ENCODE data around the gene NME8.

NME8 gene

GRCh38 chr7:37825038-37825437 lies 23.4 kb upstream of the NME8 start:
- no peaks in the 10 kb centered on the region for H3K9me3 ChIP-seq (ENCODE audit: insufficient read depth, low read depth, low read length)
- H3K9ac ChIP-seq (ENCODE audit: low read depth, low read length) = no peak overlapping the region
- H3K4me3 ChIP-seq (ENCODE audit: low read length) = no peak overlapping the region
- no peaks in the 10 kb centered on the region for H3K36me3 ChIP-seq (ENCODE audit: insufficient read depth, low read depth, low read length)
- no peak overlapping the region for H3K27ac ChIP-seq (ENCODE audit: low read length)
- no peaks in the 10 kb centered on the region for H3K4me1 ChIP-seq (ENCODE audit: insufficient read depth, low read length)
- H3K27me3 ChIP-seq (ENCODE audit: insufficient read depth, low read length) = no peaks in the 10 kb centered on the region

- Histone ChIP-seq H3K9me3 (ENCODE audit: insufficient read depth, low read depth, low read length) (no peaks in the 10 kb centered on the region), H3K9ac (ENCODE audit: low read depth, low read length) (no peak overlapping the region), H3K4me1 (ENCODE audit: insufficient read depth, low read length) (no peaks in the 10 kb centered on the region), H3K27me3 (ENCODE audit: insufficient read depth, low read length) (no peaks in the 10 kb centered on the region), H3K36me3 (ENCODE audit: insufficient read depth, low read depth, low read length) (no peaks in the 10 kb centered on the region), H3K4me3 (ENCODE audit: low read length) (no peak overlapping the region), H3K27ac (ENCODE audit: low read length) (no peak overlapping the region)
These were observed 21.6 kb upstream of the NME8 start for GRCh38 chr7:37826825-37827224.

GRCh38 chr7:37831244-37831643 lies 17.2 kb upstream of the NME8 start:
- no peaks in the 10 kb centered on the region for H3K36me3 ChIP-seq (ENCODE audit: insufficient read depth, low read depth, low read length)
- no peak overlapping the region for H3K27ac ChIP-seq (ENCODE audit: low read length)
- H3K9me3 ChIP-seq (ENCODE audit: insufficient read depth, low read depth, low read length) = no peaks in the 10 kb centered on the region
- H3K4me3 ChIP-seq (ENCODE audit: low read length) = no peak overlapping the region
- H3K4me1 ChIP-seq (ENCODE audit: insufficient read depth, low read length) = no peaks in the 10 kb centered on the region
- no peak overlapping the region for H3K9ac ChIP-seq (ENCODE audit: low read depth, low read length)
- no peaks in the 10 kb centered on the region for H3K27me3 ChIP-seq (ENCODE audit: insufficient read depth, low read length)

GRCh38 chr7:37832194-37832593 lies 16.2 kb upstream of the NME8 start:
- no peak overlapping the region for H3K9ac ChIP-seq (ENCODE audit: low read depth, low read length)
- H3K27me3 ChIP-seq (ENCODE audit: insufficient read depth, low read length) = no peaks in the 10 kb centered on the region
- no peaks in the 10 kb centered on the region for H3K36me3 ChIP-seq (ENCODE audit: insufficient read depth, low read depth, low read length)
- no peak overlapping the region for H3K27ac ChIP-seq (ENCODE audit: low read length)
- H3K9me3 ChIP-seq (ENCODE audit: insufficient read depth, low read depth, low read length) = no peaks in the 10 kb centered on the region
- H3K4me1 ChIP-seq (ENCODE audit: insufficient read depth, low read length) = no peaks in the 10 kb centered on the region
- H3K4me3 ChIP-seq (ENCODE audit: low read length) = no peak overlapping the region

- no peak overlapping the region for H3K4me3 ChIP-seq (ENCODE audit: low read length)
- no peaks in the 10 kb centered on the region for H3K4me1 ChIP-seq (ENCODE audit: insufficient read depth, low read length)
- no peaks in the 10 kb centered on the region for H3K36me3 ChIP-seq (ENCODE audit: insufficient read depth, low read depth, low read length)
- no peaks in the 10 kb centered on the region for H3K27me3 ChIP-seq (ENCODE audit: insufficient read depth, low read length)
- no peaks in the 10 kb centered on the region for H3K9me3 ChIP-seq (ENCODE audit: insufficient read depth, low read depth, low read length)
- H3K9ac ChIP-seq (ENCODE audit: low read depth, low read length) = no peak overlapping the region
- H3K27ac ChIP-seq (ENCODE audit: low read length) = no peak overlapping the region
These were observed 15.1 kb upstream of the NME8 start for GRCh38 chr7:37833107-37833817.

GRCh38 chr7:37833818-37834146 lies 14.6 kb upstream of the NME8 start:
- H3K9ac ChIP-seq (ENCODE audit: low read depth, low read length) = no peak overlapping the region
- H3K4me3 ChIP-seq (ENCODE audit: low read length) = no peak overlapping the region
- H3K27ac ChIP-seq (ENCODE audit: low read length) = no peak overlapping the region
- no peaks in the 10 kb centered on the region for H3K27me3 ChIP-seq (ENCODE audit: insufficient read depth, low read length)
- H3K9me3 ChIP-seq (ENCODE audit: insufficient read depth, low read depth, low read length) = no peaks in the 10 kb centered on the region
- H3K36me3 ChIP-seq (ENCODE audit: insufficient read depth, low read depth, low read length) = no peaks in the 10 kb centered on the region
- H3K4me1 ChIP-seq (ENCODE audit: insufficient read depth, low read length) = no peaks in the 10 kb centered on the region

- H3K9ac ChIP-seq (ENCODE audit: low read depth, low read length) = no peak overlapping the region
- H3K4me1 ChIP-seq (ENCODE audit: insufficient read depth, low read length) = no peaks in the 10 kb centered on the region
- no peaks in the 10 kb centered on the region for H3K9me3 ChIP-seq (ENCODE audit: insufficient read depth, low read depth, low read length)
- no peak overlapping the region for H3K4me3 ChIP-seq (ENCODE audit: low read length)
- H3K27me3 ChIP-seq (ENCODE audit: insufficient read depth, low read length) = no peaks in the 10 kb centered on the region
- H3K27ac ChIP-seq (ENCODE audit: low read length) = no peak overlapping the region
- no peaks in the 10 kb centered on the region for H3K36me3 ChIP-seq (ENCODE audit: insufficient read depth, low read depth, low read length)
These were observed 5.1 kb downstream of the NME8 start for GRCh38 chr7:37853468-37853867.

- no peaks in the 10 kb centered on the region for H3K27me3 ChIP-seq (ENCODE audit: insufficient read depth, low read length)
- no peaks in the 10 kb centered on the region for H3K4me1 ChIP-seq (ENCODE audit: insufficient read depth, low read length)
- no peak overlapping the region for H3K27ac ChIP-seq (ENCODE audit: low read length)
- H3K4me3 ChIP-seq (ENCODE audit: low read length) = no peak overlapping the region
- H3K36me3 ChIP-seq (ENCODE audit: insufficient read depth, low read depth, low read length) = no peaks in the 10 kb centered on the region
- H3K9ac ChIP-seq (ENCODE audit: low read depth, low read length) = no peak overlapping the region
- H3K9me3 ChIP-seq (ENCODE audit: insufficient read depth, low read depth, low read length) = no peaks in the 10 kb centered on the region
These were observed 33.7 kb downstream of the NME8 start for GRCh38 chr7:37882086-37882485.

GRCh38 chr7:37893359-37893758 lies 45.0 kb downstream of the NME8 start:
- Histone ChIP-seq H3K4me3 (ENCODE audit: low read length) (no peak overlapping the region), H3K9me3 (ENCODE audit: insufficient read depth, low read depth, low read length) (no peaks in the 10 kb centered on the region), H3K27me3 (ENCODE audit: insufficient read depth, low read length) (no peaks in the 10 kb centered on the region)

GRCh38 chr7:37894671-37895070 lies 46.3 kb downstream of the NME8 start:
- Histone ChIP-seq H3K27me3 (ENCODE audit: insufficient read depth, low read length) (no peaks in the 10 kb centered on the region), H3K9ac (ENCODE audit: low read depth, low read length) (no peak overlapping the region), H3K4me1 (ENCODE audit: insufficient read depth, low read length) (no peaks in the 10 kb centered on the region), H3K27ac (ENCODE audit: low read length) (no peak overlapping the region), H3K9me3 (ENCODE audit: insufficient read depth, low read depth, low read length) (no peaks in the 10 kb centered on the region), H3K36me3 (ENCODE audit: insufficient read depth, low read depth, low read length) (no peaks in the 10 kb centered on the region), H3K4me3 (ENCODE audit: low read length) (no peak overlapping the region)

More at GRCh38 chr7:37893359-37893758, 45.0 kb downstream of the NME8 start:
- no peaks in the 10 kb centered on the region for H3K4me1 ChIP-seq (ENCODE audit: insufficient read depth, low read length)
- no peak overlapping the region for H3K27ac ChIP-seq (ENCODE audit: low read length)
- H3K36me3 ChIP-seq (ENCODE audit: insufficient read depth, low read depth, low read length) = no peaks in the 10 kb centered on the region
- H3K9ac ChIP-seq (ENCODE audit: low read depth, low read length) = no peak overlapping the region

- Histone ChIP-seq H3K27ac (ENCODE audit: low read length) (no peak overlapping the region), H3K36me3 (ENCODE audit: insufficient read depth, low read depth, low read length) (no peaks in the 10 kb centered on the region), H3K4me3 (ENCODE audit: low read length) (no peak overlapping the region), H3K27me3 (ENCODE audit: insufficient read depth, low read length) (no peaks in the 10 kb centered on the region), H3K9me3 (ENCODE audit: insufficient read depth, low read depth, low read length) (no peaks in the 10 kb centered on the region), H3K9ac (ENCODE audit: low read depth, low read length) (no peak overlapping the region), H3K4me1 (ENCODE audit: insufficient read depth, low read length) (peaks cover 3% of the 10 kb centered on the region; the same call in 1 of the 2 replicates)
These were observed 51.4 kb downstream of the NME8 start for GRCh38 chr7:37899712-37900247.

GRCh38 chr7:37901236-37901827 lies 52.9 kb downstream of the NME8 start:
- H3K4me1 ChIP-seq (ENCODE audit: insufficient read depth, low read length) = peaks cover 3% of the 10 kb centered on the region; the same call in 1 of the 2 replicates
- no peak overlapping the region for H3K27ac ChIP-seq (ENCODE audit: low read length)
- no peak overlapping the region for H3K9ac ChIP-seq (ENCODE audit: low read depth, low read length)
- no peak overlapping the region for H3K4me3 ChIP-seq (ENCODE audit: low read length)
- no peaks in the 10 kb centered on the region for H3K27me3 ChIP-seq (ENCODE audit: insufficient read depth, low read length)
- H3K36me3 ChIP-seq (ENCODE audit: insufficient read depth, low read depth, low read length) = no peaks in the 10 kb centered on the region
- no peaks in the 10 kb centered on the region for H3K9me3 ChIP-seq (ENCODE audit: insufficient read depth, low read depth, low read length)
